ENCODE measurements around the gene SNRPD2.
"Not testable (repeated sequence)": the region's sequence is repeated elsewhere in the genome, so short reads cannot be mapped to it uniquely, and the experiment has no call there.

The SNRPD2 gene

GRCh38 chr19:45705115-45705514, 13.4 kb upstream of the SNRPD2 start:
- no peak for DNase-seq (ENCODE audit: low read depth in 2 of 2)

GRCh38 chr19:45701676-45702075, 9.9 kb upstream of the SNRPD2 start:
- no peak for DNase-seq (ENCODE audit: low read depth in 2 of 2)

GRCh38 chr19:45693106-45693788, 1.5 kb upstream of the SNRPD2 start:
- DNase-seq (ENCODE audit: low read depth in 2 of 2) = no peak

- peak; percentile 99 for DNase-seq (ENCODE audit: low read depth in 2 of 2)
Measured at GRCh38 chr19:45692187-45693105, 693 bp upstream of the SNRPD2 start, which contains the start of gene QPCTL. Gene QPCTL, plus strand, starts transcription at chr19:45692666. Its CDS starts 38 bp downstream, at chr19:45692704.

GRCh38 chr19:45687599-45687998, 4.2 kb downstream of the SNRPD2 start:
- DNase-seq (ENCODE audit: low read depth in 2 of 2) = no peak

GRCh38 chr19:45685045-45685444, 6.7 kb downstream of the SNRPD2 start:
- not testable (repeated sequence) for DNase-seq (ENCODE audit: low read depth in 2 of 2)

GRCh38 chr19:45682908-45683307, 8.8 kb downstream of the SNRPD2 start:
- DNase-seq (ENCODE audit: low read depth in 2 of 2) = no peak

GRCh38 chr19:45682117-45682516, 9.6 kb downstream of the SNRPD2 start:
- no peak for DNase-seq (ENCODE audit: low read depth in 2 of 2)

GRCh38 chr19:45681391-45682015, 10.2 kb downstream of the SNRPD2 start:
- DNase-seq (ENCODE audit: low read depth in 2 of 2) = peak in 1 of 2 experiments; percentile 35

- DNase-seq (ENCODE audit: low read depth in 2 of 2) = peak in 1 of 2 experiments; percentile 39
Measured at GRCh38 chr19:45677351-45678230, 14.2 kb downstream of the SNRPD2 start.

- DNase-seq (ENCODE audit: low read depth in 2 of 2) = no peak
Measured at GRCh38 chr19:45676851-45677263, 14.9 kb downstream of the SNRPD2 start.

GRCh38 chr19:45674946-45675345, 16.8 kb downstream of the SNRPD2 start:
- DNase-seq (ENCODE audit: low read depth in 2 of 2) = no peak

- peak; percentile 40 to 41 for DNase-seq (ENCODE audit: low read depth in 2 of 2)
Measured at GRCh38 chr19:45670670-45671453, 20.9 kb downstream of the SNRPD2 start.

- no peak for DNase-seq (ENCODE audit: low read depth in 2 of 2)
Measured at GRCh38 chr19:45668342-45668871, 23.3 kb downstream of the SNRPD2 start.

- no peak for DNase-seq (ENCODE audit: low read depth in 2 of 2)
Measured at GRCh38 chr19:45667620-45668341, 24.0 kb downstream of the SNRPD2 start, which contains the start of gene GIPR. Gene GIPR, plus strand, starts transcription at chr19:45668221. Its CDS starts 1,300 bp downstream, at chr19:45669521.

- DNase-seq (ENCODE audit: low read depth in 2 of 2) = no peak
Measured at GRCh38 chr19:45664575-45664974, 27.2 kb downstream of the SNRPD2 start.

- no peak for DNase-seq (ENCODE audit: low read depth in 2 of 2)
Measured at GRCh38 chr19:45663800-45664199, 28.0 kb downstream of the SNRPD2 start.

GRCh38 chr19:45660636-45661035, 31.1 kb downstream of the SNRPD2 start:
- no peak for DNase-seq (ENCODE audit: low read depth in 2 of 2)

- no peak for DNase-seq (ENCODE audit: low read depth in 2 of 2)
Measured at GRCh38 chr19:45659096-45659729, 32.5 kb downstream of the SNRPD2 start.
